M059J (cell line): ENCODE results near the gene PNPLA2. TPM values are rescaled to one million over a fixed set of nuclear protein-coding genes. Genes with fewer than 3 reads are reported as not detected.

ENCODE experiments used
- DNase-seq: peaks from one replicate; pipeline ENCODE4 v3.0.0-alpha.2; 2012; ENCODE audit warnings: low read depth
- total RNA-seq: library from RNA; depleted of rRNA; stranded (reverse); fragments of >200 nt; shearing (Covaris generic); gene quantifications from 2 replicates; pipeline ENCODE4 v1.2.3, GENCODE V29; 2014

PNPLA2 gene
- total RNA-seq, 1 experiment from 2014 or later = 50.0 TPM

DNA sequence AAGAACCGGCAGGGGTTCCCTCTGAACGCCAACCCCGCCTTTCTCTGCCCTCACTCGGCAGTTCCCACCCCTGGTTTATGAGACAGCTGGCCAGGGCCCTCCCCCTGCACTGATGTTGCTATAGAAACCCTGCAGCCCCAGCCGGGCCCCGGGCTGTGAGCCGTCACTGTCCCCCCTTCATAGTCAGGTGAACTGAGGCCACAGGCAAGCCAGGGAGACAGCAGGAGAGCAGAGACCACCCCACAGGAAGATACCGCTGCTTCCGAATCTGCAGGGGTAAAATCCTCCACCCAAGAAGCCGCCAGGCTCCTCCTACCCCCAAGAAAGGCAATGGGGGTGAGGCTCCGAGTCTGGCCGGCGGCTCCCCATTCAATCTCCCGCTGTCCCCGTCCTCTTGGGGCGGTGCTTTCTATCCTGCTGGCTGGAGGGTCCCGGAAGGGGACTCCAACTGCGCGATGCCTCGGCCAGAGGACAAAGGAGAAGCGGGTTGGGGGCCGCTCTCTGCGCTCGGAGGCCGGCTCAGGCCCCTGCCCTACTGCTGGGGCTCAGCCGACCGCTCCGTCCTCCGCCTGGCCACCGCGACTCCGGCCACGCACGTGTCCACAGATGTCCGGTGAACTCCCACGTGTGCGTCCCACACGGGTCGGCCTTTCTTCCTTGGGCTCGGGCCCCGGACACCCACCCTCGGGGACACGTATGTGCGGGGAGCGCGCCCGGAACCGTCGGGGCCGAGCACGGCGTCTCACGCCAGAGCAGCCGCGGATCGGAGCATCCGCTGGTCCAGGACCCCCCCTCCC, 21.2 kb upstream of the PNPLA2 start:
- peak; percentile 80 for DNase-seq

GRCh38 chr11:798093-798713, 20.5 kb upstream of the PNPLA2 start, which contains the start of gene SLC25A22:
TSS of gene SLC25A22 (minus strand) at chr11:798281. CDS start at chr11:795006, 3,275 bp downstream.
- DNase-seq = peak; percentile 72

- DNase-seq = no peak
These were observed 18.9 kb upstream of the PNPLA2 start for GRCh38 chr11:799641-800316.

DNA sequence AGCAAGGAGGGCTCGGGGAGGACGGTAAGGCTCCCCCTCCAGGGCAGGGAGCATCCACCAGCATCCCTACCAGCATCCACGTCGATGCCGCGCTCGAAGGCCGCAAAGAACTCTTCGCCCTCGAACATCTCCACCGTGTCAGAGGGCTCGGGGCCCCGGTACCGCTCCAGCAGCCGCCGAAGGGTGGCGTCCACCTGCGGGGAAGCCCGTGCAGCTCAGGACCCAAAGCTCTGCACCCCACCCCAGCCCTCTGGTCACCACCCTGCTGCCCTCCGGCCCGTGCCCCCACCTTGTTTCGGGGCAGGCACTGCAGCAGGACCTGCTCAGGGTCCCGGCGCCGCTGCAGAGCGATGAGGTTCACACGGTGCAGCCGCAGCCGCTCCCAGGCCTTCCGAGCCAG, 18.2 kb upstream of the PNPLA2 start:
- DNase-seq = no peak

DNA sequence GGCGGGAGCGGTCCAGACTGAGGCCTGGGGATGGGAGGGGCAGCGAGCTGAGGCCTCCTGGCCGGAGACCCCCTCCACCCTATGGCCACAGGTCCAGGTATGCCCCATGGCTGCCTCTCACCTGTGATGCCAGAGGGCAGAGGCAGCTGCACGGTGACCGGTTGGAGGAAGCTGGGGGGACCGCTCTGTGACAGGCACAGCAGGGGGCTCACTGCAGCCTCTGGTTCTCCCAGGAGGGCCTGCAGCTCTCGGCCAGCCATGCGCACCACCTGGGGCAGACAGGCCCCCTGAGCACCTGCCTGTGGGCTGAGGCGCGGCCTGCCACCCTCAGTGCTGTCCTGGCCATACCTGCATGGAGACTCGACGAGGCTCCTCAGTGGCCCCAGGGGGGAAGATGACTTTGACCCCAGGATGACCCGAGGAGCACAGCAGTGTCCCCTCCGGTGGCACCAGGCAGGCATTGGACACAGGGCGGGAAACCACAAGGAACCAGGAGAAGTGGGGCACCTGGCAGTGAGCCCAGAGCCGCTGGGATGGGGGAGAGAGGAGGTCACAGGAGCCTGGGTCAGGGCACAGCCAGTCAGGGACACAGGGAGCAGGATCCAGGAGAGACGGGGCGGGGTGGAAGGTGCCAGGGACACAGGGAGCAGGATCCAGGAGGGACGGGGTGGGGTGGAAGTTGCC, 17.5 kb upstream of the PNPLA2 start:
- DNase-seq = no peak

DNA sequence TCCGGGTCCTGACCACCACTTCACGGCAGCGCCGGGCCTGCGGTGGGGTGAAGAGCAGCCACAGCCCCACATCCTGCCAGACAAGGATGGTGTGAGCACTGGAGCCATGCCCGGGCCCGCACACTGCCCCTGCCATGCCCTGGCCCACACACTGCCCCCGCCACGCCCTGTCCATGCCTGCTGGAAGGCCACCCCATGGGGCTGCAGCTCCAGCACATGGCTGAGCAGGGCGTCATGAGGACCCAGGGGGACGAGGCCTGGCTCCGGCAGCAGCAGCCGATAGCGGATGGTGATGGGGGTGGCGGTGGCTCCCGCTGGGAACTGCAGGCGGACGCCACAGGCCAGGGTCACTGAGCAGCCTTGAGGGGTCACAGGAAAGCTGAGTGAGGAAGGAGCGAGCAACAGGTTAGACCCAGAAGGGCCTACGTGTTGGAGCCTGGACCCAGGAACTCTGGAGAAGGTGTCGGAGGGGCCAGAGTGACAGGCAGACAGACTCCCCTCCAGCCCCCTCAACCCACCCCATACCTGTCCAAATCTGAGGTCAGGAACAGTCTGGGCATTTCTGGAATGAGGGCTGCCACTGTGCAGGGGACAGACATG, 16.6 kb upstream of the PNPLA2 start:
- no peak for DNase-seq

DNA sequence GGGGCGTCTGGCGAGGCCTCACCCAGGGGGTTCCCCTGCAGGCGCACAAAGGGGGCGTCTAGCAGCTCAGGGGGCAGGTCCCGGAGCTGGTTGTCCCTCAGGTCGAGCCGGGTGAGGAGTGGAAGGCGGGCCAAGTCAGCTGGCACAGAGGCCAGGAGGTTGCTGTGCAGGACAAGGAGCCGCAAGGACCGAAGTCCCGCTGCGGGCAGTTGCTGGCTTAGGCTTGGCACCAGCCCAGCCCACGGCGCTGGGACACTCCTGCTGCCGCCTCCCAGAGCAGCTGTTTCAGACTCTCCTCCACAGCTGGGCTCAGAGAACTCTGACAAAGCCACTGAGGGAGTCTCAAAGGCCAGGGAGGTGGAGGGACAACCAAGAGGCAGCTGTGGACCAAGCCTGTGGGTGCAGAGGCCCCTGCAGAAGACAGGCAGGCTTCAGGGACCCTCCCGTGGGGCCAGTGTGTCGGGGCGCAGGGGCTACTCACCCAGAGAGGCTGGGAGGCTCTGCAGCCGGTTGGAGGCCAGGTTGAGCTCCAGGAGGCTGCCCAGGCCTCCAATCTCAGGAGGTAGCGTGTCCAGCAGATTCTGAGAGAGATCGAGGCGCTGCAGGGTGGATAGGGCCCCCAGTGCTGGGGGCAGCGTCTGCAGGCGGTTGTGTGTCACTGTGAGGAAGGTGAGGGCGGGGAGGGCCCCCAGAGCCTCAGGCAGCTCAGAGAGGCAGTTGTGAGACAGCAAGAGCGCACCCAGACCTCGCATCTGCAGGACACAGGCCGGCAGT, 15.8 kb upstream of the PNPLA2 start:
- DNase-seq = no peak

- DNase-seq = no peak
These were observed 15.3 kb upstream of the PNPLA2 start for GRCh38 chr11:803467-803742.

DNA sequence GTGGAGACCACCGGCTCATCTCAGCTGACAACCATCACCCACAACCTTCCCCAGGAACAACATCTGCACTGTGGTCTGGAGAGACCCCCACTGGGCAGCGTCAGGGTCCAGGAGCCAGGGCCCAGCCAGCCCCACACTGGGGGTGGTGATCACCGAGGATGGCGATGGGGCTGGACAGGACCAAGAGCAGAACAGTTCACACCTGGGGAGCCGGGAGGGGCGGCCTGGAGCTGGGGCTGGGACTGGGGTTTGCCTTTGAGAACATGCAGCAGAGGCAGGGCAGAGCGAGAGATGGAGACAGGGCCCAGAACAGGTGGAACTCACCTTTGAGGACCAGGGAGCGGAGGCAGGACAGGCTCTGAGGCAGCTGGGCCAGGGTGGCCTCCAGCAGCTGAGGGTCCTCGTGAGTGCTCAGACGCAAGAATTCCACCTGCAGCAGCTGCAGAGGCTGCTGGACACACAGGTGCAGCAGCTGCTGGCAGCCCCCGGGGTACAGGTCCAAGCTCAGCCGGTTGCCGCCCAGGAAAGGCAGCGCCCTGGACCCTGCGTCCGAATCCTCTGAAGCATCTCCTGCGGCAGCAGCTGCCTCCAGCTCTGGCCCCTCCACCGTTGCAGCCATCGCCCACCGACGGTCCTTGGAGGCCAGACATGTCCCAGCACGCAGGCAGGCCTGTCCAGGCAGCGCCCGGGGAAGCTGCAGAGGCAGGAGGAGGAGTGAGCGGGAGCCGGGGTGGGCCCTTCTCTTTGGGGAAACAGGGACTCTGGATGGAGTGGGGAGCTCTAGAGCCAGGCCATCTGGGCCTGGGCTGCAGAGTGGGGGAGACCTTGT, 14.7 kb upstream of the PNPLA2 start:
- DNase-seq = no peak

DNA sequence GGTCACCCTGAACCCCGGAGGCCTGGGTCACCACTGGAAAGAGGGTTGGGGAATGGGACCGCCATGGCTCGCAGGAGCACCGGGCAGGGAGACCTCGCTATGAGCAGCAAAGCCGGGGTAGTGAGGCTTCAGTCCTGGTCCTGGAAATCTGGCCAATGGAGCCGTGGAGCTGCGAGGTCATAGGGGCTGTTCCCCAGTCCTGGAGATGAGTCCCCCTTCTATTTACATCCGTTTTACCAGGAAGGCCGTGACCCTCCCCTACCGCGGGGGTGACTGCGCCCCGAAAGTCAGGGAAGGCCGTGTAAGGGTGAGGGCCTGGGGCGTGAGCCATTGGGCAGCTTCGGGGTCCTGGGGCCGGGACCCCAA, 14.1 kb upstream of the PNPLA2 start:
- DNase-seq = no peak

- DNase-seq = peak; percentile 83
These were observed 10.1 kb upstream of the PNPLA2 start for GRCh38 chr11:808427-809286.

GRCh38 chr11:809287-810039, 9.3 kb upstream of the PNPLA2 start, which contains the start of gene RPLP2:
TSS of gene RPLP2 (plus strand) at chr11:809967. CDS start at chr11:810235, 268 bp downstream.
- peak; percentile 96 for DNase-seq

DNA sequence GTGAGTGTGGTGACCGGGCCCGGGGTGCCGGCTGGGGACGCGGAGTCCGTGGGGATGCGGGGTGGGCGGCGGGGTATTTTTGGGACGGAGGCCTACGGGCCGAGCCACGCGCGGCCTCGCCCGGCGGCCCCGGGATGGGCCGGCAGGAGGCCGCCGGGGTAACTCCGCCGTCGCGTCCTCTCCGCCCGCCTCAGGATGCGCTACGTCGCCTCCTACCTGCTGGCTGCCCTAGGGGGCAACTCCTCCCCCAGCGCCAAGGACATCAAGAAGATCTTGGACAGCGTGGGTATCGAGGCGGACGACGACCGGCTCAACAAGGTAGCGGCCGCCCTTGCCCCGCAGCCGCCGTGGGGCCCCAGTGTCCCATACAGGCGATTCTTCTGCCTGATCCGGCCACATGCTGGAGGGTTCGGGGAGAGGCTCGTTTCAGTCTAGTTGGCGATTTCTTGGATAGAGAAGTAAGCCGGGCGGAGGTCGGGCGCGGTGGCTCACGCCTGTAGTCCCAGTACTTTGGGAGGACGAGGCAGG, 8.6 kb upstream of the PNPLA2 start:
- DNase-seq = no peak

DNA sequence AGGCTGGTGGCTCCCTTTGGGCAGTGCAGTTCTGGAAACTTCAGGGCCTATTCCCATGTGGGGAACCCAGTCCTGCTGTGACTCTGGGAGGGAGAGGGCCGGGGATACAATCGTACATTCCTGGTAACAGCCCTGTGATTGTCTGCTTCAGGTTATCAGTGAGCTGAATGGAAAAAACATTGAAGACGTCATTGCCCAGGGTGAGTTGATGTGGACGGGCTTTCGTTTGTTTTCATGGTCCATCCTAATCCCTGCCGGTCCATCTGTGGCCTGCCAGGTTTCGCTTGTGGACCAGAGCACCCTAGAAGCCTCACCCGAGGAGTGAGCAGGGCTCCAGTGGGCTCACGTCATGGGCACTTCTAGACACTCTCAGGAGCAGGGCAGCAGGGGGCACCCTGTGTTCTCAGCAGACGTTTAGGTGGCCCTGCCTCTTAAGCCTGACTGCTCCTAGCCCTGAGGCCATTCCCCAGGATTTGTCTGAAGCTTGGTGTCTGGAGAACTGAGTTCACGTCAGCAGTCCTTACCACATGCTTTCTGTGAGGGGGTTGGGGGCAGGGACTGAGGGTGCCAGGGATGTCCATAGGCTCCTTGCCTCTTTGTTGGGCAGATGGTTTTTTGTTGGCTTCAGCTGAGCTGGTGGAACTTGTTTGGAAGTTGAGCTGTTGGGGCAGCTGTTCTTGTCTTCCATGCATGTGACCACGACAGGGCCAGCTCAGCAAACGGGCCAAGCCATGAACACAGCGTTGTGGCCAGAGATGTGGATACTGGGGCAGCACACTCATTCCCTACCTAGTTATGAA, 7.1 kb upstream of the PNPLA2 start:
- DNase-seq = no peak

- DNase-seq = no peak
These were observed 6.3 kb upstream of the PNPLA2 start for GRCh38 chr11:812390-812789.

- no peak for DNase-seq
These were observed 5.7 kb upstream of the PNPLA2 start for GRCh38 chr11:813072-813455.

- no peak for DNase-seq
These were observed 5.1 kb upstream of the PNPLA2 start for GRCh38 chr11:813456-814096.
